GM18511 (cell line): ENCODE measurements around the gene JAG2.

Source experiments
- ATAC-seq: cut with Tn5 transposase; IDR thresholded peaks from one replicate; pipeline ENCODE4 v1.9.1; 2021; ENCODE audit warnings: mild to moderate bottlenecking, moderate library complexity; ENCODE audit not compliant: unreplicated experiment

JAG2 gene

GRCh38 chr14:105168496-105168978, at the start of gene JAG2:
Gene JAG2, minus strand, starts transcription at chr14:105168776. Its CDS starts 356 bp downstream, at chr14:105168420.
- ATAC-seq: no peak

GRCh38 chr14:105217774-105218173, 49.2 kb upstream of the JAG2 start:
- no peak for ATAC-seq

- ATAC-seq: no peak
These were observed 48.1 kb upstream of the JAG2 start for GRCh38 chr14:105216490-105217247.

- ATAC-seq: no peak
These were observed 47.0 kb upstream of the JAG2 start for GRCh38 chr14:105215602-105216001.

GRCh38 chr14:105214324-105214915, 45.8 kb upstream of the JAG2 start:
- no peak for ATAC-seq

- no peak for ATAC-seq
These were observed 44.8 kb upstream of the JAG2 start for GRCh38 chr14:105213361-105213760.

GRCh38 chr14:105212541-105213300, 44.1 kb upstream of the JAG2 start:
- ATAC-seq: no peak

- no peak for ATAC-seq
These were observed 43.1 kb upstream of the JAG2 start for GRCh38 chr14:105211758-105212089.

- ATAC-seq: no peak
These were observed 42.6 kb upstream of the JAG2 start for GRCh38 chr14:105211086-105211757.

GRCh38 chr14:105210266-105211025, 41.9 kb upstream of the JAG2 start:
- no peak for ATAC-seq

GRCh38 chr14:105209646-105210045, 41.1 kb upstream of the JAG2 start:
- no peak for ATAC-seq

GRCh38 chr14:105209091-105209490, 40.5 kb upstream of the JAG2 start:
- ATAC-seq: no peak

- ATAC-seq: no peak
These were observed 40.1 kb upstream of the JAG2 start for GRCh38 chr14:105208738-105209075.

- ATAC-seq: no peak
These were observed 39.6 kb upstream of the JAG2 start for GRCh38 chr14:105207996-105208737.

- no peak for ATAC-seq
These were observed 38.9 kb upstream of the JAG2 start for GRCh38 chr14:105207460-105207901.

- no peak for ATAC-seq
These were observed 38.3 kb upstream of the JAG2 start for GRCh38 chr14:105206873-105207272.

GRCh38 chr14:105205673-105206208, 37.2 kb upstream of the JAG2 start:
- no peak for ATAC-seq

GRCh38 chr14:105204931-105205672, 36.5 kb upstream of the JAG2 start:
- ATAC-seq: no peak
